Melanocyte of skin (primary cell): ENCODE data around the gene ARHGAP5. TPM values are rescaled to one million over a fixed set of nuclear protein-coding genes. Genes with fewer than 3 reads are reported as not detected.

ENCODE experiments used
- small RNA-seq, 2 donors: library from RNA; depleted of rRNA; stranded (forward); fragments of <200 nt; gene quantifications; one replicate each; pipeline ENCODE3, GENCODE V24; 2012
- total RNA-seq, 2 donors: library from RNA; depleted of rRNA; stranded (reverse); fragments of >200 nt; gene quantifications; 2 replicates each; pipeline ENCODE4 v1.2.3, GENCODE V29; 2012

The ARHGAP5 gene, protein sequence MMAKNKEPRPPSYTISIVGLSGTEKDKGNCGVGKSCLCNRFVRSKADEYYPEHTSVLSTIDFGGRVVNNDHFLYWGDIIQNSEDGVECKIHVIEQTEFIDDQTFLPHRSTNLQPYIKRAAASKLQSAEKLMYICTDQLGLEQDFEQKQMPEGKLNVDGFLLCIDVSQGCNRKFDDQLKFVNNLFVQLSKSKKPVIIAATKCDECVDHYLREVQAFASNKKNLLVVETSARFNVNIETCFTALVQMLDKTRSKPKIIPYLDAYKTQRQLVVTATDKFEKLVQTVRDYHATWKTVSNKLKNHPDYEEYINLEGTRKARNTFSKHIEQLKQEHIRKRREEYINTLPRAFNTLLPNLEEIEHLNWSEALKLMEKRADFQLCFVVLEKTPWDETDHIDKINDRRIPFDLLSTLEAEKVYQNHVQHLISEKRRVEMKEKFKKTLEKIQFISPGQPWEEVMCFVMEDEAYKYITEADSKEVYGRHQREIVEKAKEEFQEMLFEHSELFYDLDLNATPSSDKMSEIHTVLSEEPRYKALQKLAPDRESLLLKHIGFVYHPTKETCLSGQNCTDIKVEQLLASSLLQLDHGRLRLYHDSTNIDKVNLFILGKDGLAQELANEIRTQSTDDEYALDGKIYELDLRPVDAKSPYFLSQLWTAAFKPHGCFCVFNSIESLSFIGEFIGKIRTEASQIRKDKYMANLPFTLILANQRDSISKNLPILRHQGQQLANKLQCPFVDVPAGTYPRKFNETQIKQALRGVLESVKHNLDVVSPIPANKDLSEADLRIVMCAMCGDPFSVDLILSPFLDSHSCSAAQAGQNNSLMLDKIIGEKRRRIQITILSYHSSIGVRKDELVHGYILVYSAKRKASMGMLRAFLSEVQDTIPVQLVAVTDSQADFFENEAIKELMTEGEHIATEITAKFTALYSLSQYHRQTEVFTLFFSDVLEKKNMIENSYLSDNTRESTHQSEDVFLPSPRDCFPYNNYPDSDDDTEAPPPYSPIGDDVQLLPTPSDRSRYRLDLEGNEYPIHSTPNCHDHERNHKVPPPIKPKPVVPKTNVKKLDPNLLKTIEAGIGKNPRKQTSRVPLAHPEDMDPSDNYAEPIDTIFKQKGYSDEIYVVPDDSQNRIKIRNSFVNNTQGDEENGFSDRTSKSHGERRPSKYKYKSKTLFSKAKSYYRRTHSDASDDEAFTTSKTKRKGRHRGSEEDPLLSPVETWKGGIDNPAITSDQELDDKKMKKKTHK (N-terminal part only)
- 10 to 100 TPM; 72.3 to 75.7 TPM for total RNA-seq

DNA sequence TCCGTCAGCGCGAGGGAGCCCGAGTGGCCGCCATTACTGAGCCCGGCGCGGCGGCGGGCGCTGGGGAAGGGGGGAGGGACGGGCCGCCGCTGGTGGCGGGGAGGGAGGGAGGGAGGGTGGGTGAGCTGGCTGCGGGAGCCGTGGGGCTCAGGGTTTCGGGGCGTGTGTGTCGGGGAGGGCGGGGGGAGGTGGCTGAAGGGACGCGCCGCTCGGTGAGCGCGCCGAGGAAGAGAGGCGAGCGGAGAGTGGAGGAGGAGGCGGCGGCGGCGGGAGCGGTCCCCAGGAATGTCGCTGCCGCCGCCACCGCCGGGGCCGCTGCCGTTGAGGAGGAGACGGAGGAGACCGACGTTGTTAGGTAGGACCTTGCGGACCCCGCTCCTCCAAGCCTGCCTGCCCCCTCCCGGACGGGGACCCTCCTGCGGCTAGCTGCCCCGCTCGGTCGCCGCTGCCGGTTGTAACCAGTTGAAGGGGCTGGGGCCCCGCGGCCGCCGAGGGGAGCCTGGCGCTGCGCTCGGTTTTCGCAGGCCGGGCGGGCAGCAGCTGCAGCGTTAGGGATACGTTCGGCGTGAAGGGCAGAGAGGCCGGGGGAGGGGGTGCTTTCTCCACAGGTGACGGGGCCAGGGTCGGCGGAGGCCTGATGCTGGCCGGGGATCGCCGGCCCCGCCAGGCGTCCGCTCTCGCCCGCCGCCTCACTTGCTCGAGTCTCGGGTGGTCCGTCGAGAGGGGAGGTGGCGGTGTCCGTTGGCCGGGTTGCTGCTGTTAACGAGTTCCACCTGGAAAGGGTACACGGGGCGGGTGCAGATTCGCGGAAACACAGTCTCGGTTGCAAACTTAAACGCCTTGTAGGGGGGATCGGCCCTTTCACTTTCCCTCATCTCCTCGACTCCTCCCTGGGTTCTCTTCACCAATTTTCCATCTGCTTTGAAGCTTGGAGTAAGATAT, at the start of gene ARHGAP5:
Gene ARHGAP5 (plus strand): TSS at position 224 of the 942 bp plus-strand sequence. CDS start 13,366 bp downstream, outside the sequence.

DNA sequence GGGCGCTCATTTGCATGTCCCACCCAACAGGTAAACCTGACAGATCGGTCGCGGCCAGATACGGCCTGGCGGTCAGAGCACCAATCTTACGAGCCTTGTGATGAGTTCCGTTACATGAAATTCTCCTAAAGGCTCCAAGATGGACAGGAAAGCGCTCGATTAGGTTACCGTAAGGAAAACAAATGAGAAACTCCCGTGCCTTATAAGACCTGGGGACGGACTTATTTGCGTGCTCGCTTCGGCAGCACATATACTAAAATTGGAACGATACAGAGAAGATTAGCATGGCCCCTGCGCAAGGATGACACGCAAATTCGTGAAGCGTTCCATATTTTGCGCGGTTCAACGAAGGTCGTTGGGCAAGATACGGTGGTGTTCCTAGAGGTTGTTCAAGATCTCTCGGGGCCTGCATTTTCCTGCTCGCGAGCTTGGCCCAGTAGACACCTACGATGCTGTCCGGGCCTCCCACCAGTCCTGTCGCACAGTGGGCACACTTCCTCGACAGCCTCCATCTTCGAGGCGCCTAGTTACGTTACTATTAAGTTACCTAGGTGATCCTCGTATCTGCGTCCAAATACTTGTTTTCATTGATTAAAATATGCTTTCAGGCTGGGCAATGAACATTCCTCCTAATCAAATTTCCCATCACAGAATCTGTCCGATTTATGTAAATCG, 124.8 kb downstream of the ARHGAP5 start, which contains the start of gene RNU6-7:
Gene RNU6-7 (plus strand): TSS at position 230 of the 675 bp plus-strand sequence.

DNA sequence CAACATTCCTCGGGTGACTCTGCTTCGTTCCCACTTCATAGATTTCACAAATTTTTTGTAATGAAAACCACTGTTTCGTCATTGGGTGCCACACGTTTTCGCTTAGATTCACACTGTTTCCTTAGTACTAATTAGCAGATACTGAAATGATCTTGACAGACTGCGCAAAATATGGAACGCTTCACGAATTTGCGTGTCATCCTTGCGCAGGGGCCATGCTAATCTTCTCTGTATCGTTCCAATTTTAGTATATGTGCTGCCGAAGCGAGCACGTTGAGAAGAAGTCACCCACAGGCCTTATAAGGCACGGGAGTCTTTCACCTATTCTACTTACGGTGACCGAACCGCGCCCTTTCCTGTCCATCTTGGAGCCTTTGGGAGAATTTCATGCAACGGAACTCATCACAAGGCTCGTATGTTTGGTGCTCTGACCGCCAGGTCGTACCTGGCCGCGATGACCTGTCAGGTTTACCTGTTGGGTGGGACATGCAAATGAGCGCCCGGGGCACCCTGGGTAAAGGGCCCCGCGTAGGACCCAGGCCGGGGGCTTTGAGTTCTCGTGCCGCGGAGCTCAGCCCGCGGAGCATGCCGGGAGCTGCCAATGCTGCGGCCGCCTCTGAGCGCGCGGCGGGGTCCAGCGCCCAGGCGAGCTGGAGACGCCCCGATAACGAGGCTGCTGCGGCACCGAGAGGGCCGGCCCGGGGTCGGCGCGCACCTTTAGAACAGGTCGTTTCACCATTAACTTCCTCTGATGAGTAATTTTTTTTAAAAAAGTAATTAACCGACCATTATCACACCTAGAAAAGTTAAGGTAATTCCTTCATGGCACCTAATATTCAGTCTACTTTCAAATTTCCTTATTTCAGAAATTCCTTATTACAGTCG, 126.1 kb downstream of the ARHGAP5 start, which contains the start of gene RNU6-8:
Gene RNU6-8 (minus strand): TSS at position 272 of the 885 bp plus-strand sequence.

Small RNA genes lying within 50 kb of the gene (small RNA-seq; reads per million reads assigned to genes)
- gene RNU6-7, result 0.04 to 3.0 reads per million in 2 donors
- gene RNU6-8, result 13.6 to 14.1 reads per million in 2 donors

Other genes starting within 250 kb of the ARHGAP5 start
- not detected for gene RNU6-7, start 124.7 kb downstream of the ARHGAP5 start, total RNA-seq
- not detected for gene RNU6-8, start 126.0 kb downstream of the ARHGAP5 start, total RNA-seq